EL (cell line): ENCODE measurements around the gene C19orf47.
A peak's percentile ranks its signal among the peaks of the same experiment; 100 is the strongest.
"Not testable (repeated sequence)": the region's sequence is repeated elsewhere in the genome, so short reads cannot be mapped to it uniquely, and the experiment has no call there.

Source experiments
- DNase-seq: peaks from one replicate; pipeline ENCODE4 v3.0.0-alpha.2; 2016

The C19orf47 gene

DNA sequence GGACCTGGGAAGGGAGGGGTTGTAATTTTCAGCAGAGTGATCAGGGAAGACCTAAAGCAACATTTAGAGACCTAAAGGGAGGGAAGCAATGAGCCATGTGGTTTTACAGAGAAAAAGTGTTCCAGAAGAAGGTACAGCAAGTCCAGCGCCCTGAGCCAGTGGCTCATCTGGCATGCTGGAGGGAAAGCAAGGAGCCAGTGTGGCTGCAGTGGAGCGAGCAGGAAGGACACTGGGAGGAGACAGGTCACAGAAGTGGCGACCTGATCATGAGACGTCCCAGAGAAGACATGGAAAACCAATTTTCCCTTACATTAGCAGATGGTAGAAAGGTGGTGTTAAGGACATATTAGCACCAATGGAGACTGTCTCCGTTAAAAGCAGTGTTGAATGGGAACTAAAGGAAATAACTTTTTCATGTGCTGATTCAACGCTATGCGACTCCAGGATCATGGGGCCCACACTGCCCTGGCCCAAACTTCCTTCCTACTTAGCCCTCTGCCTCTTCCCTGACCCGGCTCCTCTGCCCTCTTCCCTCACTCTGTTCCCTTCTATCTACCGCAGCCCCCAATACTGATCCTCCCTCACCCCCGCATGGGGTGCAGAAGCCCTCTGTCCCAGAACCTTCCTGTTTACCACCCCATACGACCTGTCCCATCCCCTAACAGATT lies 5.4 kb downstream of the C19orf47 start:
- no peak for DNase-seq

DNA sequence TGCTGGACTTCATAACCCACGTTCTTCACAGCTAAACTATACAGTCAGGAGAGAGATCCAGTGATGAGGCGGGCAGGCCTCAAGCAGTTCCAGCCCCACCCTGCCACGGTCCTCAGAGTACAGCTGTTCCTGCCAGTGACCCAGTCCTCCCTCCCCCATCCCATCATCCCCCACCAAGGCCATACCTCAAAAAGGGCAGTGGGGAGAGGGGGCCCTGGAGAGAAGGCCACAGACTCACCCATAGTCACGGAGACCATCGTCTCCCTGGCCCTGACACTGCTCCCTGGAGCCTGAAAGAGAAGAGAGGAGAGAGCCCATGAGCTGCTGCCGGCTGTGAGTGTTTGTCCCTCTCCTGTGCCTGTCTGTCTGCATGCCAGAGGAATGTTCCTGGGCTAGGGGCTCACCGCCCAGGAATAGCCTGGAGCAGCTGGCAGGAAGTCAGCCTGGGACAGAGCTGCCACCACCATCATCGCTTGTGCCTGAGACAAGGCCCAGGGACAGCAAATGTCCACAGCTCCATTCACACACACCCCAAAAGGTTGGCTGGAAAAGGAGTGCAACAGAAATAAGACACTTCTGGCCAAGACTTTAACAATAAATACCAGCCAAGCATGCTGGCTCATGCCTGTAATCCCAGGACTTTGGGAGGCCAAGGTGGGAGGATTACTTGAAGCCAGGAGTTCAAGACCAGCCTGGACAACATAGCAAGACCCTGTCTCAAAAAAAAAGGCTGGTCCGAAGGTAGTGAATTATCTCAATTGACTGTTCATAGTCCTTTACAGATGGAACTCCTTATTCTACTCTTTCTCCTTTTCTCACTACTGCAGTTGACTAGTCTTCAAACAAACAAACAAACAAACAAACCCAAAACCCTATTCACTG lies 6.4 kb downstream of the C19orf47 start:
- no peak for DNase-seq

DNA sequence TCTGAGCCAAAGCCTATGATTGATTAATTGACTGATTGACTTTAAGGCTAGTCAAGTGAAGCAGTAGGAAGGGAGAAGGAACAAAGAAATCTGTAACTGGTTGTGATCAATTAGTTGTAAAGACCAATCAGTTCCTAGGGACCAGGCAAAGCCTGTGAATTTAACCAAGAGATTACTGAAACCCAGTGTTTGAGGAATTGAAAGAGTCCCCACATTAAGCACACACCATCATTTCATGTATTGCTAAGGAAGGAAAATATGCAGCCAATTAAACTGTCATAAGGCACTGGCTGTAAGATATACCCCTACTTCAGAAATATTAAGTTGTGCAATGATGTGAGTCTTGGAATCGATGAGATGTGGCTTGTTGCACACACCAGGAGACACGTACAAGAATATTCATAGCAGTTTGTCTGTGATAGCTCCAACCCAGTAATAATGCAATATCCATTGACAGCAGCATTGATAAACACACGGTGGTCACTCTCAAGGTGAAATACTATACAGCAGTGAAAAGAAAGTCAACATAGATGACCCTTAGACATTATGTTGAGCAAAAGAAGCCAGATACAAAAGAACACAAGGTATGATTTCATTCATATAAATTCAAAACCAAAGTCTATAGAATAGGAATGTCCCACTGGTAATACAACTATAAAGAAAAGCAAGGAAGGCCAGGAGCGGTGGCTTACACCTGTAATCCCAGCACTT lies 9.0 kb downstream of the C19orf47 start:
- DNase-seq, result no peak

DNA sequence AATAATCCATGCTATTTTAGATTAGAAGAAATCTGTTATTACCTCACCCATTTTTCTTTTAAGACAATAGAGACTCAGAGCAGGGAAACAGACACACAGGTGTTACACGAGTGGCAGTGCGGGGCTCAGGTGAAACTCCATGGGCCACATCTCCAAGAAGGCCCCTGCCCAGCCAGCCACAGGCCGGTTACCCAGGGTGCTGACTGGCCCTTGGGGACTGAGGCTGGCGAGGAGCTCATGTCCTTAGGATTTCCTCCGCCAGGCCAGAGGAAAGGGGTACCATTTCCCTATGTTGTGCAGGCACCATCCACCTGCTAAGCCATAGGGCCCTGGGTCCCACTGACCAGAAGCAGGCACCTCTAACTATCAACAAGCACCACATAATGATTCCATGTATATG lies 10.6 kb downstream of the C19orf47 start:
- no peak for DNase-seq

DNA sequence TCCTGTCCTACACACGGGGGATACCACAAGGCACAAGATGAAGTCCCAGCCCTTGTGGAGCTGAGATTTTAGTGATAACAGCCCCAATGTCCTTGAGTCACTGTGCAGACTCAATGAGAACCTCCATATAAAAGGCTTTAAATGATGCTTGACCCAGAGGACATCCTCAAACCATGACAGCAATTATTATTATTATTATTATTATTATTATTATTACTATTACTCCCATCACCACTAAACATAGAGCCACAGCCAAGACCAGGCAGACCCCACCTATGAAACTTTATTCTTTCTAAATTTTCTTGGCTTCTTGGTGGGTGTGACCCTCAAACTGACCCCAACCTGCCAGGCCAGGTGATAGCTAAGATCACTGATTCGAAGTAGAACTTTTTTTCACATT lies 11.1 kb downstream of the C19orf47 start:
- no peak for DNase-seq

DNA sequence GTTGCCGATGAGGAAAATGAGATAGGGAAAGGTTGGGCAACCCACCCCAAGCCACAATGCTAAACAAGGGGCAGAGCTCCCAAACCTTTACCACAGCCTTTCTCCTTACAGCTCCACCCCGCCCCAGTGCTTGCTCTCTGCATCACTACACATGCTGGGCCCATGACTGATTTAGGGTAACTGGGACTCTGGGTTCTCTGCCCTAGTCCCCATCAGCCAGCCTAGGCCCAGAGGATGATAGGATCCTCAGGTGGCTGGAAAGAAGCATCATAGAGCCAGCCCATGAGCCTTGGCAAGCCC lies 11.6 kb downstream of the C19orf47 start:
- DNase-seq, result no peak

DNA sequence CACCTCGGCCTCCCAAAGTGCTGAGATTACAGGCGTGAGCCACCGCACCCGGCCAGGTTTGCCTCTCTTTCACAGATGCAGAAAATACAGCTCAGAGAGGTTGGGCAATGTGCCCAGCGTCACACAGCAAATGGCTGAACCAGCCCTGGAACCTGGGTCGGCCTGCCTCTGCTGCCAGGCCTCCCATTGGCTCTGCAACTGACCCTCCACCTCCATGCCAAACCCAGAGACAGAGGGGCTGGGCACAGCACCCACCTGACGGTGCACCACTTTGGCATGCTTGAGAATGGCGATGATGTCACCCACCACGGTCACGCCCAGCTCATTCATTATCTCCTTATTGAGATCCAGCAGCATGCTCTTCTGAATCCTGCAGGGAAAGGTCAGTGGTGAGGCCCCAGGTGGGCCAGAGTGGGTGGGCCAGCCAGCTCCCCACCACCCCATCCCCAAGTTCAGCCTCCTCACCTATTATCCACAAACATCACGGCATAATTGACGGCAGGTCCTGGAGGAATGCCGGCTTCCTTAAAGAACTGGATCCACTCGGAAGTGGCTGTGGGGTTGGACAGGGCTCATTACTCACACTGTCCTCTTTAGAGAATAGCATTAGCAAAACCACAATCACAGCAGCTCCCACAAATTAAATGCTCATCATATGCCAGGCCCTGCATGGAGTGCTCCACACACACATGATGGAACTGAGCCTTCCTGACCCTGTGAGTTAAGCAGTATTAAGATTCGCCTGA lies 12.2 kb downstream of the C19orf47 start:
- no peak for DNase-seq

DNA sequence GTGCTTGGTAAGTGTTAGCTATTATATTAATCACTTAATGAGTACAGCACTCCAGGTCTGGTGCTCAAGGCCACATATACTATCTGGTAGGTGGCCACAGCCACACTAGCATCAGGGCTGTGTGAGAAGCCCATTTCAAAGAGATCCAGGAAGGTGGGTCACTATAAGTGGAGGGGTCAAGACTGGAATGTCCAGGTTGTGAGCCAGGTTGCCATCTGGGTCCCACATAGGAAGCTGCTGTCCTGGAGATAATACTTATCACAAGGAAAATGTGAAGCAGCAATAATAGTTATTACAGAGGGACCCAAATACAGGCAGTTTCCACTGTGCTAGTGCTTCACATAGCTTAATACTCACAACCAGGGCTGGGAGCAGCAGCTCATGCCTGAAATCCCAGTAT lies 13.1 kb downstream of the C19orf47 start:
- no peak for DNase-seq

DNA sequence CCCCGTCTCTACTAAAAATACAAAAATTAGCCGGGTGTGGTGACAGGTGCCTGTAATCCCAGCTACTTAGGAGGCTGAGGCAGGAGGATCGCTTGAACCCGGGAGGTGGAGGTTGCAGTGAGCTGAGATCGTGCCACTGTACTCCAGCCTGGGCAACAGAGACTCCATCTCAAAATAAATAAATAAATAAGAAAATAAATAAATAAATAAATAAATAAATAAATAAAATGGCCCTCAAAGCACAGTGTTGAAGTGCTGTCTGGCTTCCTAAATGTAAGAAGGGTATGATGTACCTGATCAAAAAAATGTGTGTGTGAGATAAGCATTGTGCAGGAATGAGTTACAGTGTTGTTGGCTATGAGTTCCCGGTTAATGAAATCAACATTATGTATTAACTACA lies 15.1 kb downstream of the C19orf47 start:
- DNase-seq, result not testable (repeated sequence)

DNA sequence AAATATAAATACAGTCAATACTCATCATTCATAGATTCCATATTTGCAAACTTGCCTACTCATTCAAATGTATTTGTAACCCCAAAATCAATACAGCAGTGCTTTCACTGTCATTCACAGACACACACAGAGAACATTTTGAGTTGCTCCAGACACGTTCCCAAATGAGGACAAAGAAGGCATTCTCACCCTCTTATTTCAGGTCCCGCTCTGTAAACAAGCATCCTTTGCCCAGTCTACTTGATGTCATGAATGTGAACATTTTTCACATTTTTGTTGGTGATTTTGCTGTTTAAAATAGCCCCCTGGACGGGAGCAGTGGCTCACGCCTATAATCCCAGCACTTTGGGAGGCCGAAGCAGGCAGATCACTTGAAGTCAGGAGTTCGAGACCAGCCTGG lies 15.5 kb downstream of the C19orf47 start:
- DNase-seq, result no peak

DNA sequence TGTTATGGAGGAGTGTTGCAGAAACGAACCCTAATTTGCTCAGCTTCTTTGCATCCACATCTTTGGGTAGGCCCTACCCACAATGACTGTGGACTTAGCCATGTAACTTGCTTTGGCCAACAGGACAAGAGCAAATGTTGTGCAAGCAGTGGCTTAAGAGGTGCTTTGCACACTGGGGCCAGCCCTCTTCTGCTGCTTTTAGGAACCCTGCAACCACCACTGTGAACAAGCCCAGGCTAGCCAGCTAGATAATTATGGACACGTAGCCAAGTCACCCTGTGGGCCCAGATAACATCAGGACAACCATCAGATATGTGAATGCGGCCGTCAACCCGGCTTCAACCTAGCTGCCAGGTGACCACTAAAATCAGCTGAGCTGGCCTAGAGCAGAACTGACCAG lies 17.1 kb downstream of the C19orf47 start:
- no peak for DNase-seq

DNA sequence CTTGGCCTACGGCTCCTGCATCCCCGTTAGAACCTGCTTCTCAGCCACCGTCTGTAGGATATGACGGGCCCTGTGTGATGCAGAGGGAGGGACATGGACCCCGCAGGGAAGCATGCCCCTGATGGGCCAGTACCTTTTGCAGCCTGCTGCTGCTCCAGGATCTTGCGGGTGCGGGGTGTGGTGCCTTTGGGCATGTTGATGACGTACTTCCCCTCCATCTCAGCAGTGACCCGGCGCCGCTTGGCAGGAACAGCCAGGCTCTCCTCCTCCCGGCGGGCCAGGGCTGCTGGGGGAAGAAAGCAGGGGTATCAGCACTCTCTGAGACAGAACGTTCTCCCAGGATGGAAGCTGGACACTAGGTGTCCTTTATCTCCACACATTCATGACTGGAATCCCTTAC lies 22.0 kb downstream of the C19orf47 start:
- no peak for DNase-seq

DNA sequence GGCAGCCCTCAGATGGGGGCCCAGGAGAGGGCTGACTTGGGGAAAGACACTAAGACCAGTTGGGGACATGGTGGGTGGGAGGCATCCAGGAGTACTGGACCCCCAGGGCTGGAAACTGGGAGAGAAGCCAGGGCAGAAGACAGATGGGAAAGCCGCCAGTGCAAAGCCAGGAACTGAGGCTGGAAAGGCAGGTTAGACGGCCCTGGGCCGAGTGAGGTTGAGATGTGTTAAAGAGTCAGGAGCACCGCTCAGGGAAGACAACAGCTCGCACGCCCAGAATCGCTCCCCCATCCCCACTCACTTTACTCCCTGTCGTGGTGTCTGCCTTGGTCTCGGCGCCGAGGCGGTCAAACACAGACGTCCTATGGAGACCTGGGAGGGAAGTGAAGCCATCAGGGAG lies 24.5 kb downstream of the C19orf47 start:
- DNase-seq, result no peak

DNA sequence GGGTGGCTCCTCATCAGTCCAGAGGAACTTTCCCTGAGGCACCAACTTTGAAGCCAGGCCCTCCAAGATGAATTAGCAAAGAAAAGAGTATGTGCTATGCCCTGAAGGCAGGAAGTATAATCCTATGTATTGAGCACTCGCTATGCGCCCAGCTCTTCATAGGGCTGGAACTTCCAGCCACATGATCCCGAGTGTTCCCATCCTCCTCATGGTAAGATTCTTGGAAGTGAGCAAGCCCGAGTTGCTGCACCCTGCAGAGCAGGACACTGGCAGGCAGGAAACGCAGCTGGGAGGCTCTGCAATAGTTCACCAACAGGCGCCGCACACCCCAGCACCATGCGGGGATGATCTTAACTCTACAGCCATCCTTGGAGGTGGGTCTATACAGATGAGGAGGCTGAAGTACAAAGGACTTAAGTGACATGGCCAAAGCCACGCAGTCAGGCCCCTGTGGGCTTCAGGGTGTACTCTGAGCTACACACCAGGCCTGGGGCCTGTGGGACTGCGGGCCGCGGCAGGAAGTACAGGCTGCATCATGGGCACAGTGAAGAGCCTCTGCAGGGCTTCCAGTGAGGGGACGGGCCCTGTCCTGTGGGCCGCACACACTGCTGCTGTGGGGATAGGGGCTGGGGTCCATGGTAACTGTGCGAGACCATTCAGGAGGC lies 25.1 kb downstream of the C19orf47 start:
- peak; percentile 63 for DNase-seq

DNA sequence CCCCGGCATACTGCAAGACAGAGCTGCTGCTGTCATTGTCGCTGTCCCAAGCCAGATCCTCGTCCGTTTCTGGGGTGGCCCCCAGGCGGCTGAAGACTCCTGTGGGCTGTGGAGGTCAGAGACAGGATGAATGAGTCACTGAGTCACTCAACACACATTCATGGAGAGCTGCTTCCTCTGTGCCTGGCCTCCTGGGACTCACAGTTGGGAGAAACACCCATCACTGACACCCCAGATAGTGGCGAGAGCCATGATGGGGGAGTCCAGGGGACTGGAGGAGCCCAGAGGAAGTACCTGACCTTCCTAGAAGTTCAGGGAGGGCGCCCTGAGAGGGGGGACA lies 26.0 kb downstream of the C19orf47 start:
- DNase-seq, result peak; percentile 66

DNA sequence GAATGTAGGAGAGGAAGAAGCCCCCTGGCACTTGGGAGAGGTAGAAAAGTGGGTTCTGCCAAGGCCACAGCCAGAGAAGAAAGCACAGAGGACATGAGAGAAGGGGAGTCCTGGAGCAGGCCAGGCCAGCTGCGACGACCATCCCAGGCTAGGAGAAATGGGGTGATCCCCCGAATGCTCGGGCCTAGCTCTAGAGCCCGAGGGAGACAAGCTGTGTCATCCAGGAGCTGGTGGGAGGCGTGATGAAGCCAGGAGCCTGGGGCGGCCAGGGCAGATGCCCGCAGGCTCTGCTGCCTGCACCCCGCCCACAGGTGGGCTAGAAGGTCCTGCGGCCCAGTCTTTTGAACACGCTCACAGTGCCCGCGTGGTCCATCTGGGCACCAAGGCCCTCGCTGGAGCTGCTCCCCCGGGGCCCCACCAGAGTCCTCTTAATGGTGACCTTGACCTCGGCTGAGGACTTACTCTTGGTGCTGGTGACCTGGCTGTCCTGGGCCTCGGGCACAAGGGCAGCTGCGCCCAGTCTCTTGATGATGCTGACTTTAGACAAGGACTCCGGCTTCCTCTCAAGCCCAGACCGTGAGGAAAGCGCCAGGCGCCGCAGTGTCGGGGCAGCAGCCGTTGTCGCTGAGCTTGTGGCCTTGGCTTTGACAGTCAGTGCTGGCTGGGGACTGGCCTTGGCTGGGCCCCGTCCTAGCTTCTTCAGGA lies 26.5 kb downstream of the C19orf47 start:
- DNase-seq, result no peak

DNA sequence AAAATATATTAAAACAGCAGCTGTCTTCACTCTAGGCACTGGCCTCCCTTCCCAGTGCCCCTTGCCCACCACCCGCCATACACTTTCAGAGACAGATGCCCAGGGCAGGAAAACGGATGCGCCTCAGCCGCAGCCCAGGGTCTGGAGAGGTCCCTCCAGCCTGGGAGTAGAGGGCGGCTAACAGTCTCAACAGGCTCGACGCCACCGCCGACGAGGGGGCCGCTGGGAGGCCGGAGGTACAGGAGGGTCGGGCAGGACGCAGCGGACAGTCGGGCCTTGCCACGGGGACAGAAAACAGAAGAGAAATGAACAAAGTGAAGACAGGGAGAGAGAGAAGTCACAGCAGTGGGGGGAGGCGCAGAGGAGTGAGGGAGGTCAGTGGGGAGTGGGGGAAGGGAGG lies 27.1 kb downstream of the C19orf47 start:
- no peak for DNase-seq

DNA sequence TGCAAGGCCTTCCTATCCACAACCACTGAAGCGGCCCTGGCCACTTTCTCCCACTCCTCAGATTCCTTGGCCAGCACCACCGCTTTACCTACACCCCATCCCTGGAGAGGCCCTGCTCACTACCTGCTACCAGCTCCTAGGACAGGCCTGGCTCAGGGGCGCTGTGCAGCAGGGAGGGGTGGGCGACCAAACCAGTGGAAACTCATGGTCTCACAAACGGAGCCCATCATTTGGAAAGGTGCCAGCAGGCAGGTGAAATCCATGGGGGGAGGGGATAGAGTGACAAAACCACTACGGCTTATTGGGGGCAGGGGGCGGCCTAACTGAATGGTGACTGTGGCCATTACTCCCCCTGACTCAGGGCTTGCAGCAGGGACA lies 27.6 kb downstream of the C19orf47 start:
- no peak for DNase-seq

DNA sequence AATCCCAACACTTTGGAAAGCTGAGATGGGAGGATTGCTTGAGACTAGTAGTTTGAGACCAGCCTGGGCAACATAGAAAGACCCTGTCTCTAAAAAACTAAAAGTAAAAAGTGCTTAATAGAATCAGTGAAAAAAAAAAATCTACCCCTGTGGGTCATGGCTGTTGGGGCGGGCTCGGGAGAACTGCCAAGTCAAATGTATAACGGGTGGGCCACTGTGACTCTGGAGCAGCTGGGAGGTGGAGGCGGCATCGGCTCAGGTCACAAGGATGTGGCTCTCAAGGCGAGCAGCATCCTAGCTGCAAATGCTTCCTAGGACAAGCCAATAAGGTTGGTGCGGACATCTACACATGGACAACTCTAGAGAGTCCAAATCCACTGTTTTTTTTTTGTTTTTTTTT lies 30.9 kb downstream of the C19orf47 start:
- no peak for DNase-seq

DNA sequence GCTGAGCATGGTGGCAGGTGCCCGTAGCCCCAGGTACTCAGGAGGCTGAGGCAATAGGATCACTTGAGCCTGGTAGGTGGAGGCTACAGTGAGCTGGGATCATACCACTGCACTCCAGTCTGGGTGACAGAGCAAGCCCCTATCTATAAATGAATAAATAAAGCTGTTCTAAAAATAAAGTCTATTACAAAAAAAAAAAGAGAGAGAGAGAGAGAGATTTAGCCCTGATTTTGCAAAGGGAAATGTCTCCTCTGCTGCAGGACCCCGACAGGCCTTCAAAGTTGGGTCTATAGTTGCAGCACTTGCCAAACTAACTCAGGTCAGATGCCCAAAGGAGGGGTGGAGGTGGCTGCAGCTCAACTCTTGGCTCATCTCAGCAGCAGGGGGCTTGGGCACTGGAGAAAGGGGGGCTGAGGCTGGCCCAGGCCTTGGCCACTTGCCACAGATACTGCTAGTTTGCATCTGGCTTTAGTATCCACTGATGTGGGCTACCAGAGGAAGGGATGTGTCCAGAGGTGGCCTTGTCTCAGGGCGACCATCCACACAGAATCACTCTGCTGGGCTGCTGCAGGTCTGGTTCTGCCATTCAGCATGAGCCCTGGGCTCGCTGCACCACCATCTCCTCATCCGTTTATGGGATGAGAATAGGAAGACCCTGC lies 32.3 kb downstream of the C19orf47 start:
- DNase-seq, result no peak

DNA sequence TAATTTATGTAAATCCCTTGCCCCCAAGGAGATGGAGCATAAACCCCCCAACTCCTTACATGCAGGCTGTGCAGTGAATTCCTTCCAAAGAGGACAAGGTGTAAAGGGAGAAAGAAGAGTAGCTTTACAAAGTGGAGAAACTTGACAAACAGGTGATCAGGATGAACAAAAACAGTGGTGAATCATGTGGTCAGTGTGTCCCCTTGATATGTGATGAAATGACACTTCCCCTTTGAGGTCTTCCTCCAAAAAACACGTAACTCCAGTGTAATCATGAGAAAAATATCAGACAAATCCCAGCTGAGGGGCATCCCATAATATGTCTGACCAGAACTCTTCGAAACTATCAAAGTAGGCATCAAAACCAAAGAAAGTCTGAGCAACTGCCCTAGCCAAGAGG lies 33.5 kb downstream of the C19orf47 start:
- DNase-seq, result no peak
